Heart right ventricle (tissue), 16 donors: ENCODE results near the gene NUP54. TPM values are rescaled to one million over a fixed set of nuclear protein-coding genes. Genes with fewer than 3 reads are reported as not detected.
A peak's percentile ranks its signal among the peaks of the same experiment; 100 is the strongest.

Experiments
- ATAC-seq, 8 donors: fragments of 200-7000 bp; cut with Tn5 transposase; one replicate each; pipeline ENCODE4 v1.9.1; 2020; ENCODE audit warnings: mild to moderate bottlenecking in 8 of 8, moderate library complexity in 8 of 8, moderate number of reproducible peaks in 1 of 8
- DNase-seq, 2 donors: peaks; one replicate each; pipeline ENCODE4 v3.0.0-alpha.2; 2020
- H3K27ac ChIP-seq, 10 donors: fragments of 200-600 bp; sonication (generic) in 2 of 10; one replicate each; pipeline versions ENCODE4 v1.5.0 to v1.8.0; 2020 to 2022; ENCODE audit warnings: mild to moderate bottlenecking in 3 of 10
- H3K27me3 ChIP-seq, 7 donors: fragments of 200-600 bp; one replicate each; pipeline ENCODE4 v1.8.0; 2021 to 2022; ENCODE audit warnings: mild to moderate bottlenecking in 2 of 7
- H3K36me3 ChIP-seq, 9 donors: fragments of 200-600 bp; sonication (generic) in 1 of 9; one replicate each; pipeline versions ENCODE4 v1.5.0 to v1.8.0; 2020 to 2022; ENCODE audit warnings: mild to moderate bottlenecking in 2 of 9
- H3K4me1 ChIP-seq, 9 donors: fragments of 200-600 bp; sonication (generic) in 1 of 9; one replicate each; pipeline versions ENCODE4 v1.5.0 to v1.8.0; 2020 to 2022; ENCODE audit warnings: mild to moderate bottlenecking in 4 of 9
- H3K4me3 ChIP-seq, 10 donors: fragments of 200-600 bp; sonication (generic) in 2 of 10; one replicate each; pipeline versions ENCODE4 v1.5.0 to v1.8.0; 2020 to 2022; ENCODE audit warnings: mild to moderate bottlenecking in 7 of 10, moderate library complexity in 2 of 10
- H3K9me3 ChIP-seq, 11 donors: fragments of 200-600 bp in 10 of 11; sonication (generic) in 2 of 11; one replicate each; pipeline versions ENCODE4 v1.5.0 to v1.8.0; 2013 to 2022; ENCODE audit warnings: mild to moderate bottlenecking in 2 of 11, control low read depth in 1 of 11, moderate library complexity in 1 of 11
- WGBS, 2 donors: extraction: QIAGEN DNeasy Blood & Tissue Kit; methylation state at CpG; one replicate each; pipeline ENCODE4 v1.1.7; 2013; ENCODE audit warnings: inconsistent platforms in 1 of 2; 5-methylcytosine and 5-hydroxymethylcytosine counted together
- intact Hi-C, 10 donors: fragments of 100-400 bp; cut with DNase I; formaldehyde crosslinking; loops; one replicate each; pipeline versions ENCODE4 v1.11.1 to v1.14.2; 2022
- polyA plus RNA-seq, 2 donors: library from polyadenylated mRNA; stranded (reverse); fragments of 200-250 nt; gene quantifications; one replicate each; pipeline ENCODE4 v1.2.3, GENCODE V29; 2013
- total RNA-seq, 10 donors: library from RNA; stranded (reverse); fragmentation: NEBNext Ultra II Directional in 3 of 10; extraction: Animal tissue kit (Norgen Biotek cat#: 25700) in 3 of 10; gene quantifications; one replicate each; pipeline versions ENCODE4 v1.2.1 to v1.2.4, GENCODE V29; 2021 to 2023
- TF ChIP-seq, protein P1 (sequence below), 9 donors: fragments of 200-600 bp; sonication (generic) in 2 of 9; IDR thresholded peaks; one replicate each; pipeline versions ENCODE4 v1.5.0 to v1.8.0; 2021 to 2022; ENCODE audit warnings: antibody characterized with exemption in 9 of 9, mild to moderate bottlenecking in 5 of 9, moderate library complexity in 1 of 9
- donor health status: Arrhythmogenic right ventricular cardiomyopathy.
- donor health status: ischemic (EF 13 %, LVEDD 7.1; RV severe dilation, severe dysfunction).
- donor health status: healthy with polysubstance abuse.
- donor health status: DM: no; HTN: yes; CAD: no.
- donor health status: DM: no; HTN: no; CAD: no.
- donor health status: ischemic (EF 25% LVEDD 6.9; RV normal size, moderate dysfunction).
- donor health status: ischemic (EF 25% LVEDD 5.7; RV mildly dilated, moderate dysfunction).
- donor health status: healthy.
- donor health status: DM: yes; HTN: yes; CAD: no.
- donor health status: Ischemic cardiomyopathy.
- donor health status: ischemic (EF 35%, LVEDD 5.7; RV mildly dilated, moderate dysfunction).
- donor health status: nonischemic (EF 11% LVEDD 7.7; RV severe dilation, severe dysfunction).
- donor health status: DM: yes; HTN: yes; CAD: no.
- donor health status: PGD.
- donor health status: ischemic (EF 29% LVEDD 5.4; RV normal size, mild dysfunction).
- donor health status: nonischemic (EF 23%, LVEDD 6.1; RV moderate dilation, normal function).

The NUP54 gene
- total and polyA plus RNA-seq, 12 donors = 9.6 to 25.8 (median 18.9) TPM

DNA sequence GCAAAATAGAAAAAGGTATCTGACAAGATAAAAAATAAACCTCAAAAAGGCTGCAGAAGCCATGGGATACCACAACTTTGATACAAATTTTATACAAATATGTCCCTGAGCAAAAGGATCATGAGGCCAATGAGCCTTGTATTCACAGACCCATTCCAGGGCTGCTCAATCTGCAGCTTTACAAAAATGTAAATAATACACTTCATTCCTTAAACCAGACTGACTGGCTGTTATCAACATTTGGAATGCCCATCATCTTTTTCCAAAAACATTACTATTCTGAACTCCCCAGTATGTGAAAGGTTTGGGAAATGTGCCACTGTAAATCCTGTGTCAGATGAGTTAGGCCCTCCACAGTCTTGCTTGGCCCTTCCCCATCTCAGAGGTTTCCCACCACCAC, 40.0 kb upstream of the NUP54 start:
- Histone ChIP-seq H3K9me3 (peaks cover 0 to 17% (median 0%) of the 10 kb centered on the region in 11 donors), H3K27ac (no peak overlapping the region), H3K36me3 (peaks cover 0 to 71% (median 14%) of the 10 kb centered on the region in 9 donors), H3K27me3 (no peaks in the 10 kb centered on the region), H3K4me1 (peaks cover 5 to 52% (median 22%) of the 10 kb centered on the region in 9 donors), H3K4me3 (no peak overlapping the region)
- ATAC-seq (no peak), DNase-seq (no peak)
- TF ChIP-seq, protein P1, sequence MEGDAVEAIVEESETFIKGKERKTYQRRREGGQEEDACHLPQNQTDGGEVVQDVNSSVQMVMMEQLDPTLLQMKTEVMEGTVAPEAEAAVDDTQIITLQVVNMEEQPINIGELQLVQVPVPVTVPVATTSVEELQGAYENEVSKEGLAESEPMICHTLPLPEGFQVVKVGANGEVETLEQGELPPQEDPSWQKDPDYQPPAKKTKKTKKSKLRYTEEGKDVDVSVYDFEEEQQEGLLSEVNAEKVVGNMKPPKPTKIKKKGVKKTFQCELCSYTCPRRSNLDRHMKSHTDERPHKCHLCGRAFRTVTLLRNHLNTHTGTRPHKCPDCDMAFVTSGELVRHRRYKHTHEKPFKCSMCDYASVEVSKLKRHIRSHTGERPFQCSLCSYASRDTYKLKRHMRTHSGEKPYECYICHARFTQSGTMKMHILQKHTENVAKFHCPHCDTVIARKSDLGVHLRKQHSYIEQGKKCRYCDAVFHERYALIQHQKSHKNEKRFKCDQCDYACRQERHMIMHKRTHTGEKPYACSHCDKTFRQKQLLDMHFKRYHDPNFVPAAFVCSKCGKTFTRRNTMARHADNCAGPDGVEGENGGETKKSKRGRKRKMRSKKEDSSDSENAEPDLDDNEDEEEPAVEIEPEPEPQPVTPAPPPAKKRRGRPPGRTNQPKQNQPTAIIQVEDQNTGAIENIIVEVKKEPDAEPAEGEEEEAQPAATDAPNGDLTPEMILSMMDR (IDR thresholded peaks at IDR 0.05) = no peak
- intact Hi-C loops = loop anchor here in 2 of 10 donors (10.0 kb wide), 1 partner anchor 67 kb away; the partner anchor contains the start of gene FAM47E (in 2 of the 2)

DNA sequence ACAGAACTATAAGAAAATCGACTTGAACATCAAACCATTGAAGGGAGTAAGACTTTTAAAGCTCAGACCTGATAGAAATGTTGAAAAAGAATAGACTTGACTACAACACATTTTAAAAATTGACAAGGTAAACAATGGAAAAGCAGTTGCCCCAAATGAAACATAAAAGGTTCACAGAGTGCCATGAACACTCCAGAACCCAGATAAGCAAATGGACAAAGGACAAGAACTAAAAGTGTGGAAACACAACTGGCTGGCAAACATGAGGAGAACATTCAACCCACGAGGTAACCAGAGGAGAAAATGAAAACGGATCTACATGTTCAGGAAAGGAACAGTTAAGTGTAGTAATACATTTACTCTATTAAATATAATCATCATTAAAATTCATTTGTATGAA, 39.0 kb upstream of the NUP54 start:
- intact Hi-C loops = loop anchor here in 2 of 10 donors (10.0 kb wide), 1 partner anchor 68 kb away; the partner anchor contains the start of gene FAM47E (in 2 of the 2)
- 42 to 44% methylated on average over 3 of the region's 3 CpGs for WGBS, 2 donors
- H3K36me3 ChIP-seq = peaks cover 0 to 61% (median 4%) of the 10 kb centered on the region in 9 donors
- peak in 3 of 8 donors; percentile 50 to 84 (median 68) for ATAC-seq
- DNase-seq = no peak
- H3K4me3 ChIP-seq = no peak overlapping the region
- no peaks in the 10 kb centered on the region for H3K27me3 ChIP-seq
- peaks cover 5 to 47% (median 19%) of the 10 kb centered on the region in 9 donors for H3K4me1 ChIP-seq
- H3K27ac ChIP-seq = no peak overlapping the region
- peaks cover 0 to 10% (median 0%) of the 10 kb centered on the region in 11 donors for H3K9me3 ChIP-seq
- TF ChIP-seq, protein P1 (IDR thresholded peaks at IDR 0.05) = no peak

DNA sequence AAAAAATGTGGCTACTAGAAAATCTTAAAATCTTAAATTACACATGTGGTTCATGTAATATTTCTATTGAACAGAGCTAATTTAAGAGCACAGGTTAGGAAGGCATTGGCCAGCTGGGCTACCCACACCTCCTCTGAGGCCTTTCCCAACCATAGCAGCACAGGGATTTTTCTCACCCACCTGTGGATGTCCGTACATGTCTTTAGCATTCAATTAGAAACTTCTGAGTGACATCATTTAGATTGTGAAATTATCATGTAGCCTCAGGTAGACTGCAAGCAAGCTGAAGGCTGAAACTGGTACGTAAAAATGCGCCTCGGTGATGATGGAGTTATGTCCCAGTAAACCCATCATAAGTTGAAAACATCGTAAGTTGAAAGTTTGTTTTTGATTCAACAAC, 34.3 kb upstream of the NUP54 start:
- Histone ChIP-seq H3K36me3 (peaks cover 0 to 64% (median 0%) of the 10 kb centered on the region in 9 donors), H3K4me1 (peaks cover 0 to 49% (median 33%) of the 10 kb centered on the region in 9 donors), H3K27me3 (no peaks in the 10 kb centered on the region), H3K27ac (no peak overlapping the region), H3K9me3 (no peaks in the 10 kb centered on the region), H3K4me3 (no peak overlapping the region)
- 95 to 96% methylated on average over 5 of the region's 5 CpGs for WGBS, 2 donors
- DNase-seq (no peak), ATAC-seq (no peak)
- intact Hi-C loops = loop anchor here in 7 of 10 donors (5.0 to 10.0 kb wide), 6 partner anchors 72 to 325 kb away; partner anchors contain the start of genes CCDC158 (in 2 of the 7), FAM47E (in 2 of the 7) and STBD1 (in 2 of the 7)
- TF ChIP-seq, protein P1 (IDR thresholded peaks at IDR 0.05) = no peak

- DNase-seq = peak; percentile 82 to 83
- Histone ChIP-seq H3K27ac (peak overlapping the region in 2 of 10 donors; percentile 32 to 55), H3K9me3 (no peaks in the 10 kb centered on the region), H3K27me3 (no peaks in the 10 kb centered on the region), H3K36me3 (peaks cover 0 to 73% (median 11%) of the 10 kb centered on the region in 9 donors), H3K4me3 (no peak overlapping the region), H3K4me1 (peaks cover 0 to 39% (median 30%) of the 10 kb centered on the region in 9 donors)
- peak; percentile 80 to 92 (median 87) for ATAC-seq
- WGBS, 2 donors = 53 to 59% methylated on average over 11 of the region's 11 CpGs
- TF ChIP-seq, protein P1 (IDR thresholded peaks at IDR 0.05) = peak; percentile 87 to 97 (median 93)
- intact Hi-C loops = loop anchor here (2.0 to 10.0 kb wide), 12 partner anchors 33 to 328 kb away; partner anchors contain the start of genes STBD1 (in 5 of the 10), FAM47E (in 3 of the 10), CCDC158 (in 2 of the 10) and SCARB2 (in 1 of the 10)
These were observed 31.5 kb upstream of the NUP54 start for GRCh38 chr4:76179398-76180318.
